ENCODE results near the gene SHC2. TPM values are rescaled to one million over a fixed set of nuclear protein-coding genes. Genes with fewer than 3 reads are reported as not detected.

The SHC2 gene
- total and polyA plus RNA-seq, 2 of the 13 experiments (the other 11 are each of a cell fraction or from before 2014, with no cell fraction given): 9.0 to 18.3 TPM

GRCh38 chr19:461721-462551 lies 1.1 kb upstream of the SHC2 start (continued):
- no peak; the same call in 1 of the 2 replicates for TF ChIP-seq ZBTB39 (CRISPR knock-in tag; IDR thresholded peaks at IDR 0.05)
- TF ChIP-seq, protein P1, sequence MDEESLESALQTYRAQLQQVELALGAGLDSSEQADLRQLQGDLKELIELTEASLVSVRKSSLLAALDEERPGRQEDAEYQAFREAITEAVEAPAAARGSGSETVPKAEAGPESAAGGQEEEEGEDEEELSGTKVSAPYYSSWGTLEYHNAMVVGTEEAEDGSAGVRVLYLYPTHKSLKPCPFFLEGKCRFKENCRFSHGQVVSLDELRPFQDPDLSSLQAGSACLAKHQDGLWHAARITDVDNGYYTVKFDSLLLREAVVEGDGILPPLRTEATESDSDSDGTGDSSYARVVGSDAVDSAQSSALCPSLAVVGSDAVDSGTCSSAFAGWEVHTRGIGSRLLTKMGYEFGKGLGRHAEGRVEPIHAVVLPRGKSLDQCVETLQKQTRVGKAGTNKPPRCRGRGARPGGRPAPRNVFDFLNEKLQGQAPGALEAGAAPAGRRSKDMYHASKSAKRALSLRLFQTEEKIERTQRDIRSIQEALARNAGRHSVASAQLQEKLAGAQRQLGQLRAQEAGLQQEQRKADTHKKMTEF (CRISPR knock-in tag; IDR thresholded peaks at IDR 0.05): peak; percentile 95
- TF ChIP-seq STAT5B (CRISPR knock-in tag; IDR thresholded peaks at IDR 0.05): 0 out of 2 replicates have a peak, but pooled peaks have one; percentile 68
- TF ChIP-seq XBP1 (CRISPR knock-in tag; IDR thresholded peaks at IDR 0.05): no peak
- no peak for TF ChIP-seq ZNF569 (CRISPR knock-in tag; IDR thresholded peaks at IDR 0.05; ENCODE audit: borderline replicate concordance)
- TF ChIP-seq, protein P2, sequence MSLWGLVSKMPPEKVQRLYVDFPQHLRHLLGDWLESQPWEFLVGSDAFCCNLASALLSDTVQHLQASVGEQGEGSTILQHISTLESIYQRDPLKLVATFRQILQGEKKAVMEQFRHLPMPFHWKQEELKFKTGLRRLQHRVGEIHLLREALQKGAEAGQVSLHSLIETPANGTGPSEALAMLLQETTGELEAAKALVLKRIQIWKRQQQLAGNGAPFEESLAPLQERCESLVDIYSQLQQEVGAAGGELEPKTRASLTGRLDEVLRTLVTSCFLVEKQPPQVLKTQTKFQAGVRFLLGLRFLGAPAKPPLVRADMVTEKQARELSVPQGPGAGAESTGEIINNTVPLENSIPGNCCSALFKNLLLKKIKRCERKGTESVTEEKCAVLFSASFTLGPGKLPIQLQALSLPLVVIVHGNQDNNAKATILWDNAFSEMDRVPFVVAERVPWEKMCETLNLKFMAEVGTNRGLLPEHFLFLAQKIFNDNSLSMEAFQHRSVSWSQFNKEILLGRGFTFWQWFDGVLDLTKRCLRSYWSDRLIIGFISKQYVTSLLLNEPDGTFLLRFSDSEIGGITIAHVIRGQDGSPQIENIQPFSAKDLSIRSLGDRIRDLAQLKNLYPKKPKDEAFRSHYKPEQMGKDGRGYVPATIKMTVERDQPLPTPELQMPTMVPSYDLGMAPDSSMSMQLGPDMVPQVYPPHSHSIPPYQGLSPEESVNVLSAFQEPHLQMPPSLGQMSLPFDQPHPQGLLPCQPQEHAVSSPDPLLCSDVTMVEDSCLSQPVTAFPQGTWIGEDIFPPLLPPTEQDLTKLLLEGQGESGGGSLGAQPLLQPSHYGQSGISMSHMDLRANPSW (CRISPR knock-in tag; IDR thresholded peaks at IDR 0.05; ENCODE audit: borderline replicate concordance): no peak
- TF ChIP-seq ZNF256 (CRISPR knock-in tag; conservative IDR thresholded peaks at IDR 0.05): no peak
- peak; percentile 62 for TF ChIP-seq THRA (CRISPR knock-in tag; IDR thresholded peaks at IDR 0.05; ENCODE audit: borderline replicate concordance)
- no peak for TF ChIP-seq CCAR2 (optimal IDR thresholded peaks at IDR 0.05; ENCODE audit: low read depth, low read length)
- peak; percentile 42; the same call in 1 of the 2 replicates for TF ChIP-seq ZFY (CRISPR knock-in tag; IDR thresholded peaks at IDR 0.05)
- TF ChIP-seq, protein P3, sequence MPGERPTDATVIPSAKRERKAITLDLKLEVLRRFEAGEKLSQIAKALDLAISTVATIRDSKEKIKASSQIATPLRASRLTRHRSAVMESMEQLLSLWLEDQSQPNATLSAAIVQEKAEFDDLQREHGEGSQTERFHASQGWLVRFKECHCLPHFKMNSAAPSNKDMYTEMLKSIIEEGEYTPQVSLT (CRISPR knock-in tag; IDR thresholded peaks at IDR 0.05; ENCODE audit: borderline replicate concordance, low read depth): no peak
- TF ChIP-seq, protein P4, sequence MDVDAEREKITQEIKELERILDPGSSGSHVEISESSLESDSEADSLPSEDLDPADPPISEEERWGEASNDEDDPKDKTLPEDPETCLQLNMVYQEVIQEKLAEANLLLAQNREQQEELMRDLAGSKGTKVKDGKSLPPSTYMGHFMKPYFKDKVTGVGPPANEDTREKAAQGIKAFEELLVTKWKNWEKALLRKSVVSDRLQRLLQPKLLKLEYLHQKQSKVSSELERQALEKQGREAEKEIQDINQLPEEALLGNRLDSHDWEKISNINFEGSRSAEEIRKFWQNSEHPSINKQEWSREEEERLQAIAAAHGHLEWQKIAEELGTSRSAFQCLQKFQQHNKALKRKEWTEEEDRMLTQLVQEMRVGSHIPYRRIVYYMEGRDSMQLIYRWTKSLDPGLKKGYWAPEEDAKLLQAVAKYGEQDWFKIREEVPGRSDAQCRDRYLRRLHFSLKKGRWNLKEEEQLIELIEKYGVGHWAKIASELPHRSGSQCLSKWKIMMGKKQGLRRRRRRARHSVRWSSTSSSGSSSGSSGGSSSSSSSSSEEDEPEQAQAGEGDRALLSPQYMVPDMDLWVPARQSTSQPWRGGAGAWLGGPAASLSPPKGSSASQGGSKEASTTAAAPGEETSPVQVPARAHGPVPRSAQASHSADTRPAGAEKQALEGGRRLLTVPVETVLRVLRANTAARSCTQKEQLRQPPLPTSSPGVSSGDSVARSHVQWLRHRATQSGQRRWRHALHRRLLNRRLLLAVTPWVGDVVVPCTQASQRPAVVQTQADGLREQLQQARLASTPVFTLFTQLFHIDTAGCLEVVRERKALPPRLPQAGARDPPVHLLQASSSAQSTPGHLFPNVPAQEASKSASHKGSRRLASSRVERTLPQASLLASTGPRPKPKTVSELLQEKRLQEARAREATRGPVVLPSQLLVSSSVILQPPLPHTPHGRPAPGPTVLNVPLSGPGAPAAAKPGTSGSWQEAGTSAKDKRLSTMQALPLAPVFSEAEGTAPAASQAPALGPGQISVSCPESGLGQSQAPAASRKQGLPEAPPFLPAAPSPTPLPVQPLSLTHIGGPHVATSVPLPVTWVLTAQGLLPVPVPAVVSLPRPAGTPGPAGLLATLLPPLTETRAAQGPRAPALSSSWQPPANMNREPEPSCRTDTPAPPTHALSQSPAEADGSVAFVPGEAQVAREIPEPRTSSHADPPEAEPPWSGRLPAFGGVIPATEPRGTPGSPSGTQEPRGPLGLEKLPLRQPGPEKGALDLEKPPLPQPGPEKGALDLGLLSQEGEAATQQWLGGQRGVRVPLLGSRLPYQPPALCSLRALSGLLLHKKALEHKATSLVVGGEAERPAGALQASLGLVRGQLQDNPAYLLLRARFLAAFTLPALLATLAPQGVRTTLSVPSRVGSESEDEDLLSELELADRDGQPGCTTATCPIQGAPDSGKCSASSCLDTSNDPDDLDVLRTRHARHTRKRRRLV (CRISPR knock-in tag; IDR thresholded peaks at IDR 0.05): no peak
